Ovary (tissue), 3 donors: ENCODE measurements around the gene POMT1.

ENCODE experiments used
- CTCF ChIP-seq, 3 donors: fragments of 450-650 bp in 2 of 3; fragments of 200-600 bp in 1 of 3; IDR thresholded peaks; one replicate each; pipeline versions ENCODE4 v1.5.1 to v1.8.0; 2016 to 2022; ENCODE audit warnings: antibody characterized with exemption in 3 of 3, mild to moderate bottlenecking in 1 of 3
- POLR2A ChIP-seq: fragments of 450-650 bp; IDR thresholded peaks from one replicate; pipeline ENCODE4 v1.6.1; 2017; ENCODE audit warnings: antibody characterized with exemption, mild to moderate bottlenecking, moderate library complexity
- donor health status: DM: no; HTN: no; CAD: no.

- TF ChIP-seq CTCF (IDR thresholded peaks at IDR 0.05), result no peak
- TF ChIP-seq POLR2A, result no peak
These were observed 35.3 kb upstream of the POMT1 start for GRCh38 chr9:131467214-131467935.
